K562 (cell line): ENCODE results near the gene WDR45. TPM values are rescaled to one million over a fixed set of nuclear protein-coding genes. Genes with fewer than 3 reads are reported as not detected.

ENCODE experiments used
- ATAC-seq: fragments of 200-7000 bp; cut with Tn5 transposase; 3 replicates; pipeline ENCODE4 v1.9.1; 2020; ENCODE audit warnings: moderate library complexity
- BruUV-seq: library from RNA; stranded (reverse); fragments of 400-500 nt; replicated peaks from 2 replicates; lab custom pipeline; 2021; lab: Mats Ljungman, UMichigan
- CTCF ChIA-PET: fragments of 300-600 bp; formaldehyde crosslinking; extraction: SDS; loops from one replicate; lab custom pipeline; 2021; ENCODE audit warnings: low intra/inter-chr PET ratio; lab: Yijun Ruan, JAX
- POLR2A ChIA-PET: fragments of 300-600, 350-650 bp; sonication (Branson Sonifier 250); formaldehyde crosslinking; extraction: SDS; loops from one replicate; lab custom pipeline; 2021; ENCODE audit warnings: antibody characterized with exemption, inconsistent platforms; lab: Yijun Ruan, JAX
- DNase-seq, 4 experiments: peaks; one replicate each; pipeline versions ENCODE4 v3.0.0 to v3.0.0-alpha.2; 2011 to 2018; ENCODE audit warnings: low spot score in 3 of 4, mixed read lengths in 3 of 4; ENCODE audit errors: extremely low read depth in 1 of 4
- FAIRE-seq: peaks from 2 replicates; lab custom pipeline; 2011; peaks lifted over from hg19 to GRCh38; lab: Jason Lieb, UNC
- H2AFZ ChIP-seq: 2 replicates; pipeline ENCODE4 v1.6.0; 2011; ENCODE audit warnings: low read depth, low read length, control low read depth, inconsistent platforms
- H3K27ac ChIP-seq: fragments of 200-600 bp; 3 replicates; pipeline ENCODE4 v1.8.0; 2011; ENCODE audit warnings: low read depth, mild to moderate bottlenecking, control low read depth, inconsistent platforms, low read length, moderate library complexity, mixed read lengths; ENCODE audit errors: extremely low read depth
- H3K27me3 ChIP-seq, 2 experiments: fragments of 300-600 bp in 1 of 2; 2 replicates in 1 of 2; 3 replicates in 1 of 2; pipeline versions ENCODE4 v1.6.0 to v1.8.0; 2011; ENCODE audit warnings: inconsistent platforms in 2 of 2, low read length in 2 of 2, mild to moderate bottlenecking in 1 of 2, mixed read lengths in 1 of 2, moderate library complexity in 1 of 2; ENCODE audit not compliant: control insufficient read depth in 2 of 2, insufficient read depth in 2 of 2
- H3K36me3 ChIP-seq: fragments of 300-600 bp; 3 replicates; pipeline ENCODE4 v1.8.0; 2011; ENCODE audit warnings: mild to moderate bottlenecking, low read length, inconsistent platforms; ENCODE audit not compliant: control insufficient read depth, insufficient read depth
- H3K4me1 ChIP-seq, 2 experiments: fragments of 200-600 bp in 1 of 2; replicated peaks in 1 of 2; 2 replicates in 1 of 2; 3 replicates in 1 of 2; pipeline versions ENCODE4 v1.5.1 to v1.8.0; 2011; ENCODE audit warnings: inconsistent platforms in 2 of 2, low read length in 2 of 2, mild to moderate bottlenecking in 1 of 2, mixed read lengths in 1 of 2, moderate library complexity in 1 of 2; ENCODE audit not compliant: control insufficient read depth in 2 of 2, insufficient read depth in 2 of 2
- H3K4me2 ChIP-seq: 2 replicates; pipeline ENCODE4 v1.6.1; 2011; ENCODE audit warnings: low read length, control low read depth, inconsistent platforms, mixed read lengths; ENCODE audit not compliant: insufficient read depth
- H3K4me3 ChIP-seq: fragments of 200-600 bp; sonication (generic), shearing (Covaris generic); 2 replicates; pipeline ENCODE4 v1.5.1; 2016; ENCODE audit warnings: control low read depth, inconsistent platforms
- H3K79me2 ChIP-seq: fragments of 200-600 bp; 3 replicates; pipeline ENCODE4 v1.8.0; 2011; ENCODE audit warnings: low read length, inconsistent platforms; ENCODE audit not compliant: control insufficient read depth, insufficient read depth
- H3K9ac ChIP-seq, 2 experiments: 2 replicates each; pipeline versions ENCODE4 v1.6.0 to v1.6.1; 2011; ENCODE audit warnings: low read depth in 2 of 2, low read length in 2 of 2, control low read depth in 1 of 2, inconsistent platforms in 1 of 2, mild to moderate bottlenecking in 1 of 2, mixed read lengths in 1 of 2; ENCODE audit not compliant: insufficient read depth in 1 of 2
- H3K9me1 ChIP-seq: one replicate; pipeline ENCODE4 v1.6.0; 2011; ENCODE audit warnings: inconsistent platforms, mild to moderate bottlenecking, low read length, moderate library complexity; ENCODE audit not compliant: control insufficient read depth, insufficient read depth
- H3K9me3 ChIP-seq: replicated peaks from 2 replicates; pipeline ENCODE4 v1.5.1; 2011; ENCODE audit warnings: low read depth, low read length, inconsistent platforms; ENCODE audit not compliant: control insufficient read depth, insufficient read depth
- H4K20me1 ChIP-seq: replicated peaks from 2 replicates; pipeline ENCODE4 v1.6.1; 2011; ENCODE audit warnings: low read length, inconsistent platforms, mixed read lengths; ENCODE audit not compliant: control insufficient read depth, insufficient read depth
- IFI16 ChIP-seq: fragments of 250-450 bp; sonication (Bioruptor Pico); IDR thresholded peaks from 2 replicates; pipeline ENCODE4 v2.1.2; 2022; ENCODE audit warnings: mild to moderate bottlenecking, inconsistent platforms
- KDM5B ChIP-seq: fragments of 200-600 bp; sonication (generic); IDR thresholded peaks from 2 replicates; pipeline ENCODE4 v1.6.1; 2012; ENCODE audit warnings: low read depth, mild to moderate bottlenecking, moderate library complexity, low read length, control low read depth, inconsistent platforms; ENCODE audit not compliant: insufficient replicate concordance
- MXI1 ChIP-seq: IDR thresholded peaks from 2 replicates; pipeline ENCODE4 v1.6.1; 2011; ENCODE audit warnings: low read depth, mild to moderate bottlenecking, improper control_type of control experiment, low read length
- PYGO2 ChIP-seq: fragments of 450-650 bp; IDR thresholded peaks from 2 replicates; pipeline ENCODE4 v1.6.1; 2016; ENCODE audit warnings: mild to moderate bottlenecking, missing genetic modification characterization, moderate library complexity, missing compliant biosample characterization
- TCF3 ChIP-seq: sonication (generic); formaldehyde crosslinking; IDR thresholded peaks from 2 replicates; pipeline ENCODE4 v1.4.0; 2020; ENCODE audit warnings: mild to moderate bottlenecking, missing genetic modification reagents
- TCF7L2 ChIP-seq: fragments of 150-350 bp; IDR thresholded peaks from 2 replicates; pipeline ENCODE4 v1.6.1; 2016; ENCODE audit warnings: low read depth, mild to moderate bottlenecking, low read length, moderate library complexity
- TFE3 ChIP-seq: fragments of 450-650 bp; formaldehyde crosslinking; IDR thresholded peaks from 2 replicates; pipeline ENCODE4 v1.4.0; 2020; ENCODE audit warnings: mild to moderate bottlenecking, mixed read lengths
- U2AF2 ChIP-seq: fragments of 200-400 bp; formaldehyde crosslinking; optimal IDR thresholded peaks from 2 replicates; pipeline ENCODE3; 2017; ENCODE audit warnings: low read depth, mild to moderate bottlenecking, low read length
- ZNF239 ChIP-seq: fragments of 250-450 bp; sonication (Bioruptor Pico); IDR thresholded peaks from 2 replicates; pipeline ENCODE4 v1.4.0; 2020; ENCODE audit warnings: mild to moderate bottlenecking
- ZNF263 ChIP-seq: sonication (generic); formaldehyde crosslinking; IDR thresholded peaks from 2 replicates; pipeline ENCODE4 v1.8.0; 2022; ENCODE audit warnings: mild to moderate bottlenecking, missing genetic modification reagents, borderline replicate concordance
- WGBS: fragments of 100-300 bp; shearing (Covaris generic); methylation state at CpG from one replicate; pipeline ENCODE4 v1.1.6; 2016; ENCODE audit warnings: low coverage, mixed read lengths; ENCODE audit not compliant: insufficient coverage; ENCODE audit errors: missing lambda C conversion rate; 5-methylcytosine and 5-hydroxymethylcytosine counted together
- in situ Hi-C: fragments of 300-500 bp; cut with MboI; formaldehyde crosslinking; loops from 4 replicates; pipeline ENCODE4 v1.15.0; 2018; ENCODE audit warnings: inconsistent platforms, mixed read lengths
- intact Hi-C: fragments of 100-400 bp; cut with micrococcal nuclease; formaldehyde crosslinking; loops from 2 replicates; pipeline ENCODE4 v1.14.2; 2022
- polyA plus RNA-seq, 8 experiments: library from polyadenylated mRNA; depleted of rRNA in 4 of 8; stranded (reverse) in 5 of 8; unstranded in 3 of 8; fragments of >200 nt; fragmentation: Nextera tagmentation in 2 of 8; fragmentation: Illumina TruSeq in 1 of 8; extraction: Ambion mirVana in 2 of 8; extraction: Trizol in 1 of 8; gene quantifications; 2 replicates each; pipeline versions ENCODE4 v1.2.1 to v1.2.3, GENCODE V29; 2011 to 2014; ENCODE audit warnings: inconsistent platforms in 1 of 8, missing spikeins in 1 of 8
- total RNA-seq, 7 experiments: library from RNA; depleted of rRNA in 6 of 7; stranded (reverse); fragments of >200 nt in 6 of 7; fragmentation: Illumina TruSeq in 2 of 7; extraction: Trizol in 2 of 7; gene quantifications; 2 replicates each; pipeline versions ENCODE4 v1.2.1 to v1.2.3, GENCODE V29; 2011 to 2021; ENCODE audit warnings: low replicate concordance in 1 of 7
- TF ChIP-seq, protein P1 (sequence below): fragments of 450-650 bp; formaldehyde crosslinking; IDR thresholded peaks from 2 replicates; pipeline ENCODE4 v1.4.0; 2022; ENCODE audit warnings: mild to moderate bottlenecking, moderate library complexity
- TF ChIP-seq, protein P2 (sequence below), 3 experiments: fragments of 200-800 bp in 1 of 3; fragments of 250-450 bp in 1 of 3; fragments of 450-650 bp in 1 of 3; sonication (Bioruptor Pico) in 1 of 3; sonication (Bioruptor generic) in 1 of 3; formaldehyde crosslinking in 1 of 3; IDR thresholded peaks; 2 replicates each; pipeline versions ENCODE4 v1.6.1 to v1.8.0; 2016 to 2022; ENCODE audit warnings: mild to moderate bottlenecking in 2 of 3, missing genetic modification characterization in 2 of 3, missing compliant biosample characterization in 1 of 3, moderate library complexity in 1 of 3

WDR45 gene
- total and polyA plus RNA-seq, 9 of the 15 experiments (the other 6 are each of a cell fraction or from before 2014, with no cell fraction given): 19.4 to 136 (median 59.7) TPM

GRCh38 chrX:49108641-49109040, 29.0 kb upstream of the WDR45 start (continued):
- no peak for TF ChIP-seq TFE3

DNA sequence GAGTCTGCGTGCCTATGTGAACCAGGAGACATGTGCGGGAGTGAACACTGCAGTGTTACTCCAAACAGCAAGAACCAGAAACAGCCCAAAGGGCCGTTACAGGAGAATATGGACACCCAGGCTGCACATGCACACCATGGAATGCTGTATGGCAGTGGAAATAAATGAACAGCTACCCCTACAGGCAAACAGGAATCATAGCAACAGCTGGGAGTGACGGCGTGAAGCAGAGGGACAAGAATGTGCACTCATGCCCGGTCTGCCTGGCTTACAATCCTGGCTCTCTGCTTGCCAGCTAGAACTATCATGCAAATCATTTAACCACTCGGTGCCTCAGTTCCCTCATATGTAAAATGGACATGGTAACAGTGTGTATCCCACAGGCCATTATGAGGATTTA, 27.2 kb upstream of the WDR45 start:
- ChIA-PET POLR2A (no interaction called here), CTCF (interaction anchor here (0.6 kb wide), 1 partner anchor 105 kb away, joined by 3 read pairs; the partner anchor contains the start of gene GRIPAP1)
- H3K79me2 ChIP-seq: no peaks in the 10 kb centered on the region
- H3K27me3 ChIP-seq: no peaks in the 10 kb centered on the region
- no TSS peak for BruUV-seq
- peaks cover 0 to 2% of the 10 kb centered on the region in 2 experiments; a peak in 4 of 5 replicates for H3K4me1 ChIP-seq
- DNase-seq (peak in 2 of 4 experiments; percentile 37 to 68), ATAC-seq (peak; percentile 97), FAIRE-seq (peak; percentile 93)
- 32% methylated on average over 7 of the region's 7 CpGs for WGBS
- no peaks in the 10 kb centered on the region for H4K20me1 ChIP-seq
- no peaks in the 10 kb centered on the region for H3K9me3 ChIP-seq
- H3K9ac ChIP-seq: no peak overlapping the region
- peak overlapping the region; percentile 33; the same call in 1 of the 3 replicates for H3K27ac ChIP-seq
- no peak overlapping the region for H3K4me2 ChIP-seq
- intact Hi-C loops: no loop called here
- H2AFZ ChIP-seq: 0 out of 2 replicates have a peak overlapping the region, but pooled peaks have one; percentile 16
- H3K9me1 ChIP-seq: no peaks in the 10 kb centered on the region
- in situ Hi-C loops: loop anchor here (10.0 kb wide), 1 partner anchor 132 kb away; the partner anchor contains the start of gene KCND1
- peaks cover 22% of the 10 kb centered on the region; the same call in 2 of the 3 replicates for H3K36me3 ChIP-seq
- H3K4me3 ChIP-seq: no peak overlapping the region
- no peak for TF ChIP-seq TCF3
- no peak for TF ChIP-seq ZNF263 (CRISPR knock-in tag)
- no peak for TF ChIP-seq ZNF239
- TF ChIP-seq, protein P1, sequence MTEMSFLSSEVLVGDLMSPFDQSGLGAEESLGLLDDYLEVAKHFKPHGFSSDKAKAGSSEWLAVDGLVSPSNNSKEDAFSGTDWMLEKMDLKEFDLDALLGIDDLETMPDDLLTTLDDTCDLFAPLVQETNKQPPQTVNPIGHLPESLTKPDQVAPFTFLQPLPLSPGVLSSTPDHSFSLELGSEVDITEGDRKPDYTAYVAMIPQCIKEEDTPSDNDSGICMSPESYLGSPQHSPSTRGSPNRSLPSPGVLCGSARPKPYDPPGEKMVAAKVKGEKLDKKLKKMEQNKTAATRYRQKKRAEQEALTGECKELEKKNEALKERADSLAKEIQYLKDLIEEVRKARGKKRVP (CRISPR knock-in tag): no peak
- no peak for TF ChIP-seq KDM5B
- no peak for TF ChIP-seq U2AF2
- no peak for TF ChIP-seq TFE3
- no peak for TF ChIP-seq PYGO2 (tag)
- no peak for TF ChIP-seq IFI16 (CRISPR knock-in tag)
- TF ChIP-seq MXI1: no peak
- TF ChIP-seq, protein P2, sequence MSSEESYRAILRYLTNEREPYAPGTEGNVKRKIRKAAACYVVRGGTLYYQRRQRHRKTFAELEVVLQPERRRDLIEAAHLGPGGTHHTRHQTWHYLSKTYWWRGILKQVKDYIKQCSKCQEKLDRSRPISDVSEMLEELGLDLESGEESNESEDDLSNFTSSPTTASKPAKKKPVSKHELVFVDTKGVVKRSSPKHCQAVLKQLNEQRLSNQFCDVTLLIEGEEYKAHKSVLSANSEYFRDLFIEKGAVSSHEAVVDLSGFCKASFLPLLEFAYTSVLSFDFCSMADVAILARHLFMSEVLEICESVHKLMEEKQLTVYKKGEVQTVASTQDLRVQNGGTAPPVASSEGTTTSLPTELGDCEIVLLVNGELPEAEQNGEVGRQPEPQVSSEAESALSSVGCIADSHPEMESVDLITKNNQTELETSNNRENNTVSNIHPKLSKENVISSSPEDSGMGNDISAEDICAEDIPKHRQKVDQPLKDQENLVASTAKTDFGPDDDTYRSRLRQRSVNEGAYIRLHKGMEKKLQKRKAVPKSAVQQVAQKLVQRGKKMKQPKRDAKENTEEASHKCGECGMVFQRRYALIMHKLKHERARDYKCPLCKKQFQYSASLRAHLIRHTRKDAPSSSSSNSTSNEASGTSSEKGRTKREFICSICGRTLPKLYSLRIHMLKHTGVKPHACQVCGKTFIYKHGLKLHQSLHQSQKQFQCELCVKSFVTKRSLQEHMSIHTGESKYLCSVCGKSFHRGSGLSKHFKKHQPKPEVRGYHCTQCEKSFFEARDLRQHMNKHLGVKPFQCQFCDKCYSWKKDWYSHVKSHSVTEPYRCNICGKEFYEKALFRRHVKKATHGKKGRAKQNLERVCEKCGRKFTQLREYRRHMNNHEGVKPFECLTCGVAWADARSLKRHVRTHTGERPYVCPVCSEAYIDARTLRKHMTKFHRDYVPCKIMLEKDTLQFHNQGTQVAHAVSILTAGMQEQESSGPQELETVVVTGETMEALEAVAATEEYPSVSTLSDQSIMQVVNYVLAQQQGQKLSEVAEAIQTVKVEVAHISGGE (CRISPR knock-in tag; IDR thresholded peaks at IDR 0.05): no peak
- no peak for TF ChIP-seq TCF7L2
